Breast epithelium (tissue), 4 donors: Measurements from ENCODE around the gene LRRC4B. TPM values are rescaled to one million over a fixed set of nuclear protein-coding genes. Genes with fewer than 3 reads are reported as not detected.

Experiments
- DNase-seq, 2 donors: peaks; one replicate each; pipeline ENCODE4 v3.0.0-alpha.2; 2019; ENCODE audit warnings: low spot score in 2 of 2
- H3K27ac ChIP-seq, 2 donors: fragments of 200-600 bp; sonication (generic) in 1 of 2; one replicate each; pipeline ENCODE4 v1.5.1; 2016 to 2019; ENCODE audit warnings: mild to moderate bottlenecking in 1 of 2
- H3K27me3 ChIP-seq, 2 donors: fragments of 200-600 bp; sonication (generic) in 1 of 2; one replicate each; pipeline versions ENCODE4 v1.5.1 to v1.6.0; 2017 to 2019; ENCODE audit warnings: control low read depth in 1 of 2, mild to moderate bottlenecking in 1 of 2
- H3K36me3 ChIP-seq: fragments of 200-600 bp; one replicate; pipeline ENCODE4 v1.5.1; 2019
- H3K4me1 ChIP-seq, 2 donors: fragments of 200-600 bp; sonication (generic); one replicate each; pipeline ENCODE4 v1.5.1; 2016 to 2019; ENCODE audit warnings: control low read depth in 1 of 2
- H3K4me3 ChIP-seq, 3 donors: fragments of 200-600 bp; sonication (generic); 1 replicate in 2 of 3; 2 replicates in 1 of 3; pipeline ENCODE4 v1.5.1; 2016 to 2019; ENCODE audit warnings: mild to moderate bottlenecking in 3 of 3, moderate library complexity in 2 of 3
- H3K9me3 ChIP-seq, 2 donors: fragments of 200-600 bp; sonication (generic) in 1 of 2; one replicate each; pipeline ENCODE4 v1.5.1; 2016 to 2019; ENCODE audit warnings: control low read depth in 1 of 2
- POLR2A ChIP-seq: fragments of 450-650 bp; IDR thresholded peaks from one replicate; pipeline ENCODE4 v1.6.1; 2016; ENCODE audit warnings: antibody characterized with exemption, mild to moderate bottlenecking, moderate library complexity
- POLR2AphosphoS5 ChIP-seq, 3 donors: sonication (generic); formaldehyde crosslinking; IDR thresholded peaks; one replicate each; pipeline ENCODE4 v1.6.1; 2017; ENCODE audit warnings: antibody characterized with exemption in 3 of 3
- intact Hi-C: fragments of 100-400 bp; cut with DNase I; formaldehyde crosslinking; loops from one replicate; pipeline ENCODE4 v1.15.1; 2023; ENCODE audit warnings: low total_unique reads
- total RNA-seq, 3 donors: library from RNA; depleted of rRNA; stranded (reverse); fragments of >200 nt; gene quantifications; one replicate each; pipeline ENCODE4 v1.1.0, GENCODE V29; 2016
- TF ChIP-seq, protein P1 (sequence below), 3 donors: fragments of 450-650 bp; IDR thresholded peaks; one replicate each; pipeline ENCODE4 v1.5.1; 2016 to 2017; ENCODE audit warnings: antibody characterized with exemption in 3 of 3, mild to moderate bottlenecking in 3 of 3, moderate library complexity in 3 of 3

The LRRC4B gene
- total RNA-seq, 3 donors from 2014 or later: 0.16 to 1.3 (median 1.2) TPM

DNA sequence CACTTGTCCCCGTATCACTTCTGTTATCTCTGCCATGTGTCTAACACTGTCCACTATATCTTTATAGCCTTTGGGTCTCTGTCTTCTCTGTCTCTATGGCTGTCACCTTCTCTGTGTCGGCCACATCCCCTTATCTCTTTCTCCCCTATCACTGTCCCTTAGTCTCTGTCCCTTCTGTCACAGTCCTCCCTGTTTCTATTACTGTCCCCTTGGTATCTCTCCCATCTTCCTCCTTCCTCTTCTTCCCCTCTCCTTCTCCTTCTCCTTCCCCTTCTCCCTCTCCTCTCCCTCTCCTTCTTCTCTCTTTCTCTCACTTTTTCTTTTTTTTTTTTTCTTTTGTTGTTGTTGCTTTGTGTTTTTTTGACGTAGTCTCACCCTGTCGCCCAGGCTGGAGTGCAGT is 34.7 kb upstream of the LRRC4B start:
- Histone ChIP-seq H3K36me3 (no peaks in the 10 kb centered on the region), H3K9me3 (no peaks in the 10 kb centered on the region), H3K27ac (no peak overlapping the region), H3K4me1 (no peaks in the 10 kb centered on the region), H3K4me3 (no peak overlapping the region), H3K27me3 (peaks cover 0 to 38% of the 10 kb centered on the region in 2 donors)
- no peak for DNase-seq
- intact Hi-C loops: no loop called here
- TF ChIP-seq POLR2A (no peak), POLR2AphosphoS5 (IDR thresholded peaks at IDR 0.05) (no peak)
- TF ChIP-seq, protein P1, sequence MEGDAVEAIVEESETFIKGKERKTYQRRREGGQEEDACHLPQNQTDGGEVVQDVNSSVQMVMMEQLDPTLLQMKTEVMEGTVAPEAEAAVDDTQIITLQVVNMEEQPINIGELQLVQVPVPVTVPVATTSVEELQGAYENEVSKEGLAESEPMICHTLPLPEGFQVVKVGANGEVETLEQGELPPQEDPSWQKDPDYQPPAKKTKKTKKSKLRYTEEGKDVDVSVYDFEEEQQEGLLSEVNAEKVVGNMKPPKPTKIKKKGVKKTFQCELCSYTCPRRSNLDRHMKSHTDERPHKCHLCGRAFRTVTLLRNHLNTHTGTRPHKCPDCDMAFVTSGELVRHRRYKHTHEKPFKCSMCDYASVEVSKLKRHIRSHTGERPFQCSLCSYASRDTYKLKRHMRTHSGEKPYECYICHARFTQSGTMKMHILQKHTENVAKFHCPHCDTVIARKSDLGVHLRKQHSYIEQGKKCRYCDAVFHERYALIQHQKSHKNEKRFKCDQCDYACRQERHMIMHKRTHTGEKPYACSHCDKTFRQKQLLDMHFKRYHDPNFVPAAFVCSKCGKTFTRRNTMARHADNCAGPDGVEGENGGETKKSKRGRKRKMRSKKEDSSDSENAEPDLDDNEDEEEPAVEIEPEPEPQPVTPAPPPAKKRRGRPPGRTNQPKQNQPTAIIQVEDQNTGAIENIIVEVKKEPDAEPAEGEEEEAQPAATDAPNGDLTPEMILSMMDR (IDR thresholded peaks at IDR 0.05): no peak

DNA sequence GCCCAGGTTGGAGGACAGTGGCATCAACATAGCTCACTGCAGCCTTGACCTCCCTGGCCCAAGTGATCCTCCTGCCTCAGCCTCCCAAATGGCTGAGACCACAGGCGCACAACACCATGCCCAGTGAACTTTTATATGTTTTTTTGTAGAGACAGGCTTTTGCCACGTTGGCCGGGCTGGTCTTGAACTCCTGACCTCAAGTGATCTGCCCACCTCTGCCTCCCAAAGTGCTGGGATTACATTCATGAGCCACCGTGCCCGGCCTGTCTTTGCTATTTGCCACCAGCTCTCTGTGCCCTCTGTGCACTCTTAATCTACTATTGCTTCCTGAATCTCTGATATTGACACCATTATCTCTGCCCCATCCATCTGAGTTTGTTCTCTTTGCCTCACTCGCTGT is 34.3 kb upstream of the LRRC4B start:
- H3K27me3 ChIP-seq: peaks cover 0 to 37% of the 10 kb centered on the region in 2 donors
- H3K36me3 ChIP-seq: no peaks in the 10 kb centered on the region

DNA sequence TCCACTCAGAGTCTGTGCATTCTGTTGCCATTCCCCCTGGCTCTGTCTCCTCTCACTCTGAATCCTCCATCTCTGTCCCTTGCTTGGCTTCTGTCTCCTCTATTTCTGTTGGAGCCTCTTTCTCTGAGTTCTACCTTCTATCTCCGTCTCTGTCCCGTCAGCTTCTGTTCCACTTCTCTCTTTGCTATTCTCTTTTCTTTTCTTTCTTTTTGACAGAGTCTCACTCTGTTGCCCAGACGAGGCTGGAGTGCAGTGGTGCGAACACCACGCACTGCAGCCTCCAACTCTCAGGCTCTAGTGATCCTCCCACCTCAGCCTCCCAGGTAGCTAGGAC is 33.8 kb upstream of the LRRC4B start:
- Histone ChIP-seq H3K4me3 (no peak overlapping the region), H3K27me3 (peaks cover 0 to 33% of the 10 kb centered on the region in 2 donors), H3K4me1 (no peaks in the 10 kb centered on the region), H3K9me3 (no peaks in the 10 kb centered on the region), H3K27ac (no peak overlapping the region), H3K36me3 (no peaks in the 10 kb centered on the region)
- no peak for DNase-seq
- intact Hi-C loops: no loop called here
- TF ChIP-seq POLR2A (no peak), POLR2AphosphoS5 (IDR thresholded peaks at IDR 0.05) (no peak)
- TF ChIP-seq, protein P1 (IDR thresholded peaks at IDR 0.05): no peak

More for the DNA sequence above, 34.3 kb upstream of the LRRC4B start:
- Histone ChIP-seq H3K4me3 (no peak overlapping the region), H3K9me3 (no peaks in the 10 kb centered on the region), H3K4me1 (no peaks in the 10 kb centered on the region), H3K27ac (no peak overlapping the region)
- intact Hi-C loops: no loop called here
- no peak for DNase-seq
- TF ChIP-seq, protein P1 (IDR thresholded peaks at IDR 0.05): no peak
- TF ChIP-seq POLR2AphosphoS5 (IDR thresholded peaks at IDR 0.05) (no peak), POLR2A (no peak)

DNA sequence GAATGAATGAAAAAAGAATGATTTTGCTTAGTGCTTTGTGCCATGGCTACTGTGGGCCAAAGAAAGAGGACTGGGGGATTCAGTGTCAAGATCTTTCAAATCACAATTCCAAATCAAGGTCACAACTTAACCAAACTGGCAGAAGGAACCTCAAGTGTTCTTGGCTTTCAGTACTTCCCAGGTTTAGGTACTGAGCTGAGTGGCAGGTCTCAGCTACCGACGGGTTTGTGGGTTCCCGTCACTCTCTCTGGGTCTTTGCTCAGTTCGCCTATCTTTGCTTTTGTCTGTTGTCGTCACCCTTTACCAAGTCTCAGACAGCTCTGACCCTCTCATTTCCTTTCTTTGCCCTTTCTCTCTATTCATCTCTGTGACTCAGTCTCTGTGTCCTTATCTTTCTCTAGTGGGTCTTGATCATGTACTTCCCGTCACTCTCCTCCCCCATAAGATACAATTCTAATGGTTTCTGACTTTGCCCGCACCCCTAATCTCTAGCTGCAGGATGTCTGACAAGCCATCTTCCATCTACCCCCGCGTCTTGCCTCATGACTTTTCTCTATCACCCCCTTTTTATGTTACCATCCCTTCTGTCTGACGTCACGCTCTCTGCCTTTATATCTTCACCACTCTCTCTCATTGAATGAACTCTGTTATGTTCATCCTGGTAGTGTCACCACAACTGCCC is 33.3 kb upstream of the LRRC4B start:
- Histone ChIP-seq H3K9me3 (no peaks in the 10 kb centered on the region), H3K4me3 (no peak overlapping the region), H3K4me1 (no peaks in the 10 kb centered on the region), H3K27me3 (peaks cover 0 to 28% of the 10 kb centered on the region in 2 donors), H3K36me3 (no peaks in the 10 kb centered on the region), H3K27ac (no peak overlapping the region)
- intact Hi-C loops: no loop called here
- no peak for DNase-seq
- TF ChIP-seq POLR2A (no peak), POLR2AphosphoS5 (IDR thresholded peaks at IDR 0.05) (no peak)
- TF ChIP-seq, protein P1 (IDR thresholded peaks at IDR 0.05): no peak

DNA sequence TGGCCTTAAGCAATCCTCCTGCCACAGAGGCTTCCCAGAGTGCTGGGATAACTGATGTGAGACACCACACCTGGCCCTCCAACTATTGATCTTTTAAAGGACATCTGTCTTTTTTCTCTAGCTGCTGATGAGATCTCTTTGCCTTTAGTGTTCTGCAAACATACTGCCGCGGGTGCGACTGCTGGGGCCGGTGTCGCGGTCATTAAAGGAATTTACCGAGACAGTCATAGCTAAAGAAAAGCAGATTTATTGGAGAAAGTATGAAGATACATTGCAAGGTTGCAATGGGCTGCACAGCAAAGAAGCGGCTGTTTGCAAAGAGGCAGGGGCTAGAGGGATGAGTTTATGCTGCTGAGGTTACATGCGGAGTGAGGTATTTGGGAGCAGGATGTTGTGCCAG is 31.2 kb upstream of the LRRC4B start:
- intact Hi-C loops: no loop called here
- Histone ChIP-seq H3K27me3 (peaks cover 0 to 18% of the 10 kb centered on the region in 2 donors), H3K9me3 (no peaks in the 10 kb centered on the region)

More for the DNA sequence above, 31.2 kb upstream of the LRRC4B start:
- no peak for DNase-seq
- Histone ChIP-seq H3K4me1 (no peaks in the 10 kb centered on the region), H3K4me3 (no peak overlapping the region), H3K27ac (no peak overlapping the region), H3K36me3 (no peaks in the 10 kb centered on the region)
- no peak for TF ChIP-seq POLR2AphosphoS5 (IDR thresholded peaks at IDR 0.05)
- TF ChIP-seq, protein P1 (IDR thresholded peaks at IDR 0.05): no peak
- TF ChIP-seq POLR2A: no peak
